Measurements from ENCODE around the gene WDFY4.

- TF ChIP-seq CTCF (conservative IDR thresholded peaks at IDR 0.05) (no peak), ZFX (IDR thresholded peaks at IDR 0.05) (no peak)
Observed at GRCh38 chr10:48838834-48839233, 154.2 kb downstream of the WDFY4 start.

Measured in C4-2B (cell line).